ENCODE measurements around the gene PKIG. TPM values are rescaled to one million over a fixed set of nuclear protein-coding genes. Genes with fewer than 3 reads are reported as not detected.
"Not testable (repeated sequence)": the region's sequence is repeated elsewhere in the genome, so short reads cannot be mapped to it uniquely, and the experiment has no call there.

Gene PKIG
- total RNA-seq, 2 donors from 2014 or later, result 43.6 to 64.9 TPM

- Histone ChIP-seq H3K4me1 (peaks cover 5% of the 10 kb centered on the region), H3K27ac (no peak overlapping the region), H3K4me3 (no peak overlapping the region)
These were observed 2.9 kb downstream of the PKIG start for GRCh38 chr20:44585057-44585963.

GRCh38 chr20:44586289-44586911 lies 4.0 kb downstream of the PKIG start:
- no peak overlapping the region for H3K27ac ChIP-seq

More at GRCh38 chr20:44585057-44585963, 2.9 kb downstream of the PKIG start:
- Histone ChIP-seq H3K36me3 (replicated peaks in 1 of 2; ENCODE audit: insufficient read depth in 1 of 2, low read depth in 2 of 2) (no peaks in the 10 kb centered on the region), H3K9me3 (no peaks in the 10 kb centered on the region), H3K27me3 (no peaks in the 10 kb centered on the region)
- WGBS, 2 donors, result 71 to 79% methylated on average over 6 of the region's 6 CpGs
- ATAC-seq (no peak), DNase-seq (no peak)
- intact Hi-C loops (cut with DNase I), result no loop called here
- TF ChIP-seq CTCF (IDR thresholded peaks at IDR 0.05) (no peak), POLR2A (IDR thresholded peaks at IDR 0.05) (no peak)

GRCh38 chr20:44587035-44587980 lies 4.9 kb downstream of the PKIG start:
- intact Hi-C loops (cut with DNase I), result no loop called here
- ATAC-seq (no peak), DNase-seq (no peak)
- Histone ChIP-seq H3K27me3 (no peaks in the 10 kb centered on the region), H3K27ac (no peak overlapping the region), H3K36me3 (replicated peaks in 1 of 2; ENCODE audit: insufficient read depth in 1 of 2, low read depth in 2 of 2) (no peaks in the 10 kb centered on the region), H3K4me1 (no peaks in the 10 kb centered on the region), H3K9me3 (no peaks in the 10 kb centered on the region), H3K4me3 (no peak overlapping the region)
- TF ChIP-seq CTCF (IDR thresholded peaks at IDR 0.05) (no peak), POLR2A (IDR thresholded peaks at IDR 0.05) (no peak)
- 70 to 79% methylated on average over 10 of the region's 10 CpGs for WGBS, 2 donors

More at GRCh38 chr20:44586289-44586911, 4.0 kb downstream of the PKIG start:
- Histone ChIP-seq H3K4me1 (no peaks in the 10 kb centered on the region), H3K4me3 (no peak overlapping the region), H3K9me3 (no peaks in the 10 kb centered on the region), H3K27me3 (no peaks in the 10 kb centered on the region), H3K36me3 (replicated peaks in 1 of 2; ENCODE audit: insufficient read depth in 1 of 2, low read depth in 2 of 2) (no peaks in the 10 kb centered on the region)
- no peak for ATAC-seq
- intact Hi-C loops (cut with DNase I), result no loop called here
- WGBS, 2 donors, result 83 to 93% methylated on average over 3 of the region's 3 CpGs
- TF ChIP-seq POLR2A (IDR thresholded peaks at IDR 0.05) (no peak), CTCF (IDR thresholded peaks at IDR 0.05) (no peak)
- peak in 1 of 4 donors; percentile 11 for DNase-seq

GRCh38 chr20:44588321-44588720 lies 5.9 kb downstream of the PKIG start:
- WGBS, 2 donors, result 87 to 97% methylated on average over 9 of the region's 9 CpGs
- H3K9me3 ChIP-seq; DNase-seq; ATAC-seq; H3K36me3 ChIP-seq (replicated peaks in 1 of 2; ENCODE audit: insufficient read depth in 1 of 2, low read depth in 2 of 2); intact Hi-C loops (cut with DNase I); H3K4me3 ChIP-seq; H3K27ac ChIP-seq; H3K4me1 ChIP-seq; H3K27me3 ChIP-seq: not testable (repeated sequence)

All from body of pancreas (tissue), 4 donors.